Measurements from ENCODE around the gene CDH3.

The CDH3 gene

GRCh38 chr16:68689921-68690320 lies 44.8 kb downstream of the CDH3 start (continued):
- TF ChIP-seq, protein P1, sequence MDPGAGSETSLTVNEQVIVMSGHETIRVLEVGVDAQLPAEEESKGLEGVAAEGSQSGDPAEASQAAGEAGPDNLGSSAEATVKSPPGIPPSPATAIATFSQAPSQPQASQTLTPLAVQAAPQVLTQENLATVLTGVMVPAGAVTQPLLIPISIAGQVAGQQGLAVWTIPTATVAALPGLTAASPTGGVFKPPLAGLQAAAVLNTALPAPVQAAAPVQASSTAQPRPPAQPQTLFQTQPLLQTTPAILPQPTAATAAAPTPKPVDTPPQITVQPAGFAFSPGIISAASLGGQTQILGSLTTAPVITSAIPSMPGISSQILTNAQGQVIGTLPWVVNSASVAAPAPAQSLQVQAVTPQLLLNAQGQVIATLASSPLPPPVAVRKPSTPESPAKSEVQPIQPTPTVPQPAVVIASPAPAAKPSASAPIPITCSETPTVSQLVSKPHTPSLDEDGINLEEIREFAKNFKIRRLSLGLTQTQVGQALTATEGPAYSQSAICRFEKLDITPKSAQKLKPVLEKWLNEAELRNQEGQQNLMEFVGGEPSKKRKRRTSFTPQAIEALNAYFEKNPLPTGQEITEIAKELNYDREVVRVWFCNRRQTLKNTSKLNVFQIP (CRISPR knock-in tag; IDR thresholded peaks at IDR 0.05; ENCODE audit: borderline replicate concordance, low read depth), result no peak
- TF ChIP-seq, protein P2, sequence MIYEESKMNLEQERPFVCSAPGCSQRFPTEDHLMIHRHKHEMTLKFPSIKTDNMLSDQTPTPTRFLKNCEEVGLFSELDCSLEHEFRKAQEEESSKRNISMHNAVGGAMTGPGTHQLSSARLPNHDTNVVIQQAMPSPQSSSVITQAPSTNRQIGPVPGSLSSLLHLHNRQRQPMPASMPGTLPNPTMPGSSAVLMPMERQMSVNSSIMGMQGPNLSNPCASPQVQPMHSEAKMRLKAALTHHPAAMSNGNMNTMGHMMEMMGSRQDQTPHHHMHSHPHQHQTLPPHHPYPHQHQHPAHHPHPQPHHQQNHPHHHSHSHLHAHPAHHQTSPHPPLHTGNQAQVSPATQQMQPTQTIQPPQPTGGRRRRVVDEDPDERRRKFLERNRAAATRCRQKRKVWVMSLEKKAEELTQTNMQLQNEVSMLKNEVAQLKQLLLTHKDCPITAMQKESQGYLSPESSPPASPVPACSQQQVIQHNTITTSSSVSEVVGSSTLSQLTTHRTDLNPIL (CRISPR knock-in tag; IDR thresholded peaks at IDR 0.05; ENCODE audit: low read depth), result no peak
- TF ChIP-seq ZNF8 (CRISPR knock-in tag; IDR thresholded peaks at IDR 0.05), result no peak
- TF ChIP-seq TOX (CRISPR knock-in tag; IDR thresholded peaks at IDR 0.05; ENCODE audit: borderline replicate concordance), result no peak

DNA sequence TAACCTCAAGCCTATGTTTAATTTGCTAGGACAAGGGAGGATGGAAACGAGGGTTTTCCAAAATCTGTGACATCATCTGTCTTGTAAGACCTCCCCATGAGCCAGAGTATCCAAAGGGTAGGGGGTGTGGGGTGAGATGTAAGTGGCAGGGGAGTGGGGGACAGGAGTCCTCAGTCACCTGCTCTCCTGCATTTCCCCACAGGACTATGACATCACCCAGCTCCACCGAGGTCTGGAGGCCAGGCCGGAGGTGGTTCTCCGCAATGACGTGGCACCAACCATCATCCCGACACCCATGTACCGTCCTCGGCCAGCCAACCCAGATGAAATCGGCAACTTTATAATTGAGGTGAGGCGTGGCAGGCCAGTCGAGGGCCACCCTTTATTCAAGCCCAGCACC lies 50.5 kb downstream of the CDH3 start:
- TF ChIP-seq ISL1 (CRISPR knock-in tag; IDR thresholded peaks at IDR 0.05) (no peak), ZFP3 (CRISPR knock-in tag; IDR thresholded peaks at IDR 0.05) (no peak), BACH2 (CRISPR knock-in tag; IDR thresholded peaks at IDR 0.05; ENCODE audit: borderline replicate concordance) (no peak), PPARA (CRISPR knock-in tag; IDR thresholded peaks at IDR 0.05; ENCODE audit: borderline replicate concordance) (no peak), ZNF565 (CRISPR knock-in tag; conservative IDR thresholded peaks at IDR 0.05; ENCODE audit: low read depth) (no peak), RARB (CRISPR knock-in tag; IDR thresholded peaks at IDR 0.05) (no peak), ZNF70 (CRISPR knock-in tag; IDR thresholded peaks at IDR 0.05) (no peak), ESRRG (CRISPR knock-in tag; IDR thresholded peaks at IDR 0.05) (no peak), ZFP30 (CRISPR knock-in tag; IDR thresholded peaks at IDR 0.05) (no peak), ZNF8 (CRISPR knock-in tag; IDR thresholded peaks at IDR 0.05) (no peak)
- TF ChIP-seq, protein P2 (CRISPR knock-in tag; IDR thresholded peaks at IDR 0.05; ENCODE audit: low read depth), result no peak
- no peak for ATAC-seq

- no peak for ATAC-seq
These were observed 51.4 kb downstream of the CDH3 start for GRCh38 chr16:68696514-68696913.

GRCh38 chr16:68698091-68698490 lies 53.0 kb downstream of the CDH3 start:
- TF ChIP-seq TOX (CRISPR knock-in tag; IDR thresholded peaks at IDR 0.05; ENCODE audit: borderline replicate concordance) (no peak), ESRRG (CRISPR knock-in tag; IDR thresholded peaks at IDR 0.05) (no peak), ARNTL (CRISPR knock-in tag; IDR thresholded peaks at IDR 0.05; ENCODE audit: borderline replicate concordance, low read depth) (no peak), ZNF70 (CRISPR knock-in tag; IDR thresholded peaks at IDR 0.05) (no peak), RARB (CRISPR knock-in tag; IDR thresholded peaks at IDR 0.05) (no peak), ZC3H10 (CRISPR knock-in tag; IDR thresholded peaks at IDR 0.05) (no peak), OSR1 (CRISPR knock-in tag; IDR thresholded peaks at IDR 0.05) (no peak), TCF4 (CRISPR knock-in tag; IDR thresholded peaks at IDR 0.05; ENCODE audit: borderline replicate concordance) (no peak)
- TF ChIP-seq, protein P1 (CRISPR knock-in tag; IDR thresholded peaks at IDR 0.05; ENCODE audit: borderline replicate concordance, low read depth), result no peak
- ATAC-seq, result no peak

More at GRCh38 chr16:68696514-68696913, 51.4 kb downstream of the CDH3 start:
- TF ChIP-seq ZFP30 (CRISPR knock-in tag; IDR thresholded peaks at IDR 0.05) (no peak), GLIS3 (CRISPR knock-in tag; IDR thresholded peaks at IDR 0.05) (no peak), TCF4 (CRISPR knock-in tag; IDR thresholded peaks at IDR 0.05; ENCODE audit: borderline replicate concordance) (no peak), ZFP3 (CRISPR knock-in tag; IDR thresholded peaks at IDR 0.05) (no peak), ZNF8 (CRISPR knock-in tag; IDR thresholded peaks at IDR 0.05) (no peak), ESRRG (CRISPR knock-in tag; IDR thresholded peaks at IDR 0.05) (no peak), ZNF70 (CRISPR knock-in tag; IDR thresholded peaks at IDR 0.05) (no peak), TOX (CRISPR knock-in tag; IDR thresholded peaks at IDR 0.05; ENCODE audit: borderline replicate concordance) (no peak), ZC3H10 (CRISPR knock-in tag; IDR thresholded peaks at IDR 0.05) (no peak), PPARA (CRISPR knock-in tag; IDR thresholded peaks at IDR 0.05; ENCODE audit: borderline replicate concordance) (no peak), ISL1 (CRISPR knock-in tag; IDR thresholded peaks at IDR 0.05) (no peak), ZNF565 (CRISPR knock-in tag; conservative IDR thresholded peaks at IDR 0.05; ENCODE audit: low read depth) (no peak)
- TF ChIP-seq, protein P1 (CRISPR knock-in tag; IDR thresholded peaks at IDR 0.05; ENCODE audit: borderline replicate concordance, low read depth), result no peak
- TF ChIP-seq, protein P3, sequence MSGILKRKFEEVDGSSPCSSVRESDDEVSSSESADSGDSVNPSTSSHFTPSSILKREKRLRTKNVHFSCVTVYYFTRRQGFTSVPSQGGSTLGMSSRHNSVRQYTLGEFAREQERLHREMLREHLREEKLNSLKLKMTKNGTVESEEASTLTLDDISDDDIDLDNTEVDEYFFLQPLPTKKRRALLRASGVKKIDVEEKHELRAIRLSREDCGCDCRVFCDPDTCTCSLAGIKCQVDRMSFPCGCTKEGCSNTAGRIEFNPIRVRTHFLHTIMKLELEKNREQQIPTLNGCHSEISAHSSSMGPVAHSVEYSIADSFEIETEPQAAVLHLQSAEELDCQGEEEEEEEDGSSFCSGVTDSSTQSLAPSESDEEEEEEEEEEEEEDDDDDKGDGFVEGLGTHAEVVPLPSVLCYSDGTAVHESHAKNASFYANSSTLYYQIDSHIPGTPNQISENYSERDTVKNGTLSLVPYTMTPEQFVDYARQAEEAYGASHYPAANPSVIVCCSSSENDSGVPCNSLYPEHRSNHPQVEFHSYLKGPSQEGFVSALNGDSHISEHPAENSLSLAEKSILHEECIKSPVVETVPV (CRISPR knock-in tag; IDR thresholded peaks at IDR 0.05), result no peak

Data from SK-N-SH treated with all-trans-retinoic acid at 6 μM for 48 hours (cell line).